ENCODE data around the gene CALR.
"Not testable (repeated sequence)": the region's sequence is repeated elsewhere in the genome, so short reads cannot be mapped to it uniquely, and the experiment has no call there.

Gene CALR

GRCh38 chr19:12937927-12938778 lies at the start of gene CALR:
CALR (plus strand) TSS chr19:12938609; CDS start chr19:12938680, 71 bp downstream.
- peak; percentile 99 to 100 for DNase-seq

GRCh38 chr19:12890299-12890786 lies 48.1 kb upstream of the CALR start:
- DNase-seq, result not testable (repeated sequence)

- peak; percentile 99 to 100 for DNase-seq
These were observed 47.4 kb upstream of the CALR start, which contains the start of gene GCDH for GRCh38 chr19:12890787-12891552. GCDH (plus strand) TSS chr19:12891160; CDS start chr19:12891305, 145 bp downstream.

- no peak for DNase-seq
These were observed 46.8 kb upstream of the CALR start for GRCh38 chr19:12891553-12892021.

- no peak for DNase-seq
These were observed 44.8 kb upstream of the CALR start for GRCh38 chr19:12893582-12893981.

GRCh38 chr19:12896460-12896859 lies 41.9 kb upstream of the CALR start:
- no peak for DNase-seq

- DNase-seq, result no peak
These were observed 38.4 kb upstream of the CALR start for GRCh38 chr19:12899891-12900518.

- no peak for DNase-seq
These were observed 31.2 kb upstream of the CALR start for GRCh38 chr19:12907166-12907565.

GRCh38 chr19:12912571-12912970 lies 25.8 kb upstream of the CALR start:
- no peak for DNase-seq

GRCh38 chr19:12913011-12913561 lies 25.3 kb upstream of the CALR start:
- peak; percentile 74 to 85 for DNase-seq

- DNase-seq, result peak; percentile 14 to 15
These were observed 24.3 kb upstream of the CALR start for GRCh38 chr19:12913851-12914690.

- not testable (repeated sequence) for DNase-seq
These were observed 22.5 kb upstream of the CALR start for GRCh38 chr19:12915860-12916259.

GRCh38 chr19:12918253-12918652 lies 20.2 kb upstream of the CALR start:
- DNase-seq, result no peak

- no peak for DNase-seq
These were observed 17.4 kb upstream of the CALR start for GRCh38 chr19:12921047-12921446.

GRCh38 chr19:12922959-12923358 lies 15.4 kb upstream of the CALR start:
- no peak for DNase-seq

GRCh38 chr19:12924621-12925310 lies 13.6 kb upstream of the CALR start:
- no peak for DNase-seq

GRCh38 chr19:12930002-12930645 lies 8.3 kb upstream of the CALR start:
- no peak for DNase-seq

GRCh38 chr19:12932392-12933286 lies 5.8 kb upstream of the CALR start:
- DNase-seq, result no peak

All from hippocampal formation (tissue), 2 donors.